ENCODE results near the gene APC.
"Not testable (repeated sequence)": the region's sequence is repeated elsewhere in the genome, so short reads cannot be mapped to it uniquely, and the experiment has no call there.

APC gene

GRCh38 chr5:112787896-112788295 lies 50.2 kb downstream of the APC start:
- no peak for DNase-seq

- no peak for DNase-seq
Measured at GRCh38 chr5:112793201-112793600, 55.5 kb downstream of the APC start.

- no peak for DNase-seq
Measured at GRCh38 chr5:112794410-112794809, 56.7 kb downstream of the APC start.

GRCh38 chr5:112795342-112795741 lies 57.7 kb downstream of the APC start:
- DNase-seq, result no peak

GRCh38 chr5:112795944-112796678 lies 58.4 kb downstream of the APC start:
- peak; percentile 10 to 44 for DNase-seq

- no peak for DNase-seq
Measured at GRCh38 chr5:112799661-112800060, 62.0 kb downstream of the APC start.

- DNase-seq, result no peak
Measured at GRCh38 chr5:112800891-112801290, 63.2 kb downstream of the APC start.

- DNase-seq, result no peak
Measured at GRCh38 chr5:112811023-112811422, 73.3 kb downstream of the APC start.

- no peak for DNase-seq
Measured at GRCh38 chr5:112812549-112812948, 74.9 kb downstream of the APC start.

GRCh38 chr5:112820246-112820645 lies 82.6 kb downstream of the APC start:
- DNase-seq, result no peak

GRCh38 chr5:112822456-112822855 lies 84.8 kb downstream of the APC start:
- DNase-seq, result no peak

- DNase-seq, result no peak
Measured at GRCh38 chr5:112823181-112823580, 85.5 kb downstream of the APC start.

- DNase-seq, result peak in 1 of 2 experiments; percentile 9
Measured at GRCh38 chr5:112823656-112824055, 86.0 kb downstream of the APC start.

GRCh38 chr5:112824197-112824596 lies 86.5 kb downstream of the APC start:
- no peak for DNase-seq

GRCh38 chr5:112830378-112830777 lies 92.7 kb downstream of the APC start:
- no peak for DNase-seq

GRCh38 chr5:112833971-112834370 lies 96.3 kb downstream of the APC start:
- no peak for DNase-seq

GRCh38 chr5:112844489-112844888 lies 106.8 kb downstream of the APC start:
- DNase-seq, result no peak

- DNase-seq, result no peak
Measured at GRCh38 chr5:112846556-112846955, 108.9 kb downstream of the APC start.

- no peak for DNase-seq
Measured at GRCh38 chr5:112847306-112847705, 109.6 kb downstream of the APC start.

- DNase-seq, result peak in 1 of 2 experiments; percentile 63
Measured at GRCh38 chr5:112848116-112848811, 110.6 kb downstream of the APC start.

- DNase-seq, result no peak
Measured at GRCh38 chr5:112849912-112850311, 112.2 kb downstream of the APC start.

GRCh38 chr5:112854651-112855050 lies 117.0 kb downstream of the APC start:
- DNase-seq, result no peak

- no peak for DNase-seq
Measured at GRCh38 chr5:112857866-112858265, 120.2 kb downstream of the APC start.

GRCh38 chr5:112860571-112860928 lies 122.9 kb downstream of the APC start:
- not testable (repeated sequence) for DNase-seq
